Activated T-cell treated with anti-CD3 and anti-CD28 coated beads, Interleukin-2, amount 50 U/mL, for 1 hour (primary cell): ENCODE measurements around the gene CTNNA2.

ENCODE experiments used
- DNase-seq: peaks from one replicate; pipeline ENCODE4 v3.0.0-alpha.2; 2020

Gene CTNNA2

DNA sequence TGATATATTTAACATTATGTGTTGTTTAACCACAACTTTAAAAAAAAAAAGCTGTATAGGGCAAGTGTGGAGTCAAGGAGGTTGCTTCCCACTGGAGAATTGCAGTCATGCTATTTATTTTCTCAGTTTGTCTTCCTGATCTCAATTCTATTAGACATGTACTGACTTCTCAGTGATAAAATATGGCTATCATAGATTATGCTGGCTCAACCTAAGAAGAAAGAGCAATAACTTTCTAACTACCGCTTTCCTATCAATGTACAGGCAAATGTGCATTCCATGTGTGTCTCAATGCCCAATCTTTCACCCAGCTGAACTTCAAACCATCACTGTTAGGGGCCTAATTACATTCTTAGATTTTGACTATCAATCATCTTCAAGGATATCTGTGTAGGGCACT is 201.4 kb downstream of the CTNNA2 start:
- no peak for DNase-seq

DNA sequence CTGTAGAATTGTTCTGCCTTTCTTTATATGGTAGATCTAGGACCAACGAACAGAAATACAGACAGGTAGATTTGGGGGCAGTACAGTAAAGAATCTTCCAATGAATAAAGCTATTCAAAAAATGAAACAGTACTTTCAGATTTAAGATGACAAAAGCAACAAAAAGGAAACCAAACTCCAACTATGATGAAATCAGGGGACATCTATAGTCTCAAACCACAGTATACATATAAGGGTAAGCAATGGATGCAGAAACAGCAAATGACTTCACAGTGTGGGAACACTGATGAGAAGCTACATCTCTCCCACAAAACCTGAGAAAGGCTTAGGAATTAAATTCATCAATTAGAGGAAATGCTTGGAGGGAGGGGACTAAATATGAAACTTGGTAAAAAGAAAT is 202.5 kb downstream of the CTNNA2 start:
- DNase-seq: no peak

DNA sequence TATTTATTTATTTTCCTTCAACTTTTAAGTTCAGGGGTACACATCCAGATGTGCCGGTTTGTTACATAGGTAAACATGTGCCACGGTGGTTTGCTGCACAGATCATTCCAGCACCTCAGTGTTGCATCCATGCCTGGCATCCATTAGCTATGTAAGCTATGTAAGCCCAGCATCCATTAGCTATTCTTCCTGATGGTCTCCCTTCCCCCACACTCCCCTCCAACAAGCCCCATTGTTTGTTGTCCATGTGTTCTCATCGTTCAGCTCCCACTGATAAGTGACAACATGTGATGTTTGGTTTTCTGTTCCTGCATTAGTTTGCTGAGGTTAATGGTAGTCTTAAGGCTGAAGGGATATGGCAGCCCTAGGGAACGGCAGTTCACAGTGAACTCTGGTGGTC is 203.4 kb downstream of the CTNNA2 start:
- DNase-seq: no peak

DNA sequence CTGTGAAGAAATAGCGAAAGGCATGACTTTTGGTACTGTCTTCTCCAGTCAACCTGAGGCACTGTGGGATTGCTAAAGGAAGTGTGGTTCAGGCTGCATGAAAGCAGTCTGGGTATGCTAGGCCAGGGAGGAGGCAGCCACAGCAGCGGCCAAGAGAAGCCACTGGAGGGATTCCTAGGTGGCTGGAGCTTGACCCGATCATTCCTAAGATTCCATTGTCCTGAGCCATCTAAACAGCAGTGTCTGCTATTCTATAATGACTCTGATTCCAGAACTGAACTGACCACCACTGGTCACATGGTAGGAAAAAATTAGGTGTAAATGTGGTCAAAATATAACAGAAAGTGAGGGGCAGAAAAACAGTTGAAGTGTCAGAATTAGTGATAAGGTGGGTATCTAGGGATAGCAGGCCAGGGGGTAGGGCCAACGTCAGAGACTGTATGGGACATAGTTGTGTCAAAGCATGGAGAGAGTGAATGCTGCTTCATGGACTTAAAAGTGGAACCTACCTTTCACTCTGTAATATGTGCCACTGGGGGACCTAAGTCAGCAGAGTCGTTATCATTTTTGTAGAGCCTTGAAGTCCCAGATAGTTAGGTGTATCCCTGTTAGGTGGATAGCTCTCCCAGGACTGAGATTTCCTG is 204.6 kb downstream of the CTNNA2 start:
- DNase-seq: no peak

DNA sequence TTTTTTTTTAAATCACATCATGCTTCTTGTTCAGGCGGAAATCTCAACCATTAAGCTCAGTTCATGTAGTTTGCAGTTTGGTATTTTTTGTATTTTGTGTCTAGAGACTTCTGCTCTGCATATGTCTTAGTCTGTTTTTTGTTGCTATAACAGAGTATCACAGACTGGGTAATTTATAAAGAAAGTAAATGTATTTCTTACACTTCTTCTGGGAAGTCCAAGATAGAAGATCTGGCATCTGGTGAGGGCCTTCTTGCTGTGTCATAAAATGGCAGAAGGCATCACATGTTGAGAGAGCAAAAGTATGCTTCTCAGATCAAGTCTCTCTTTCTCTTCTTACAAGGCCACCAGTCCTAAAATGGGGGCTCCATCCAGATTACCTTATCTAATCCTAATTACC is 208.2 kb downstream of the CTNNA2 start:
- DNase-seq: no peak

DNA sequence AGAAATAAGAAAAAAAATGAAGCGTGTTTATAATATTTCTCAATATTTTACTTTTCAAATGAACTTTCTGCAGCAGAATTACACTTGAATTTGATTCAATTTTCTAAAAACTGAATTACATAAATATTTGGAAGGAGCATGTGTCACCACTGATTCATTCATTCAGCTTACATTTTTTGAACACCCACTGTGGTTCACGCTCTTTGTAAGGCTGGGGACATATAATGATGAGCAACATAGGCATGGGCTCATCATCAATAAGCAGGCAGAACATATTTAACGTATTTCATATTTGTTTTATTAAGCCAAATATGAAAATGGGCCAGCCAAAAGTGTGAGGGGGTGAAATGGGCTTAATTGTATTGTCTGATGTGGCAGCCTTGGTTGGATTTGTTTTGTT is 209.1 kb downstream of the CTNNA2 start:
- DNase-seq: no peak

DNA sequence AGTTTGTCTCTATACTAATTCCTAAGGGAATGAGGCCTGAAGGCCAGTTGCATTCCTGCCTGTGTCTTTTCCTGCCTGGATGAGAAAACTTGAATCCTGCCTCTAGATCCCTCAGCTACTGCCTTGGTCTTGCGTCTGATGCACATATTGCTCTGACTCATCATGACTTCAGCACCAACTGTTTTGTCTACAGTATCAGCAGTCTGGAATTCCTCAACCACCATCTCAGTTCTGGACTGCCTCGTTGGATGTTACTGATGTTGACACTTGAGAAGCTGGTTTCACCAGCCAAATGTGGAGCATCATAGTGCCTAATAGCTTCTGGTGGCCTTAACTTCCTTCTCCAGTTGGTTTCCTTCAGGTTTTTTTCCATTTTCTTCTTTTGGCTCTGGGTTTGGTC is 211.0 kb downstream of the CTNNA2 start:
- no peak for DNase-seq

DNA sequence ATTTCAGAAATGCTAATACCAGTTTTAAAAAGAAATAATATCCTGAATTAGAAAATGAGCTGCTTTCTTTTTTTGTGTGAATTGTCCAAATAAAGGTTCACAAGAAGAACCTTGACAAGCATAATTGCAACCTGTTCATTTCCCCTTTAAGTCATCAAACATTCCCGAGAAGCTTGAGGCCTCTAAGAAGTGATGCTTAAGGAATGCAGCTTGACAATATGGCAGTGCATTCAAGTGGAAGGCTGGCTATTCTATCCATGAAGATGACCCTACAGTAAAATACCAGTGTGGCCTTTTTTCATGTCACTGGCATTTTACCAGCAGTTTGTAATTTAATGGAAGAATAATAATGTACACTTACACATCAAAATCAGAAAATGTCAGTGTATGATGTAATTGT is 216.7 kb downstream of the CTNNA2 start:
- no peak for DNase-seq

DNA sequence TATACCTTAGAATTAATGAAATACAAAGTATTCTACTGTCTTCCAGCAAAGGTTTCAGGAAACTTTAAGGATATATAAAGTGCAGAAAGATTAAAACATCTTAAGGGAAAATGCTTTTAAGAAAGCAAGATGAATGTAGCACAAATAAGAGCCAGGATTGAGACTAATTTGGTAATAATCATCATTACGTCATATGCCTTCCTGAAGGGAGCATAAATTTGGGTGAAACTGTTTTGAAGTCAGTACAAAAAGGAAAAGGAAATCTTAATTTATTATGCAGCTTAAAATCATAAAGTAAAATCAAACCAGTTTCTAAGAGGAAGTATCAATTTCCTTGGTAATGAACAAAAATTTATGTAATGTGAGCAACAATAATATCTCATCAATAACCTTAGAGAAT is 221.7 kb downstream of the CTNNA2 start:
- DNase-seq: no peak

DNA sequence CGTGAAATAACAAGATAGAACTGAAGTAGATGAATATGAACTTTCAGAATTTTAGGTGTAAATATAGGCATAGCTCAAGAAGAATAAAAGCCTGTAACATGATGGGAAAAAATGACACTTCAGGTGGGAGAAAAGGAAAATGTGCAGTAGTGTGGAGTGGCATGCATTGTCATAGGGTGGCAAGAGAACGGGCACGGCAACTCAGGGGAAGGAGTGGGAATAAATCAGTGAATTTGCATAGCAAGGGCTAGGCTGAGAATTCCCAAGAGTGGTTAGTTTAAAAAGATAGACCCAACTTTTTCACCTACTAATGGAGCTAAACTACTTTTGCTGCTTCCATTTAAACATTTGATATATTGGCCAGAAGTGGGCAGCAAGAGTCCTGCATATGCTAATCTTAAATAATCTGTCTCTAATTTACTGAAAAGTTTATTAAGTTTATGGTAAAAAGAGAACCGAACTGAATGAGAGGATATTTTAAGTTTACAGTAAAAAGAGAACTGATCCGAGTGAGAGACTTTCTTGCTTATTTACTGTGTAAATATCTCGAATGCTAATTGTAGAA is 228.1 kb downstream of the CTNNA2 start:
- no peak for DNase-seq

DNA sequence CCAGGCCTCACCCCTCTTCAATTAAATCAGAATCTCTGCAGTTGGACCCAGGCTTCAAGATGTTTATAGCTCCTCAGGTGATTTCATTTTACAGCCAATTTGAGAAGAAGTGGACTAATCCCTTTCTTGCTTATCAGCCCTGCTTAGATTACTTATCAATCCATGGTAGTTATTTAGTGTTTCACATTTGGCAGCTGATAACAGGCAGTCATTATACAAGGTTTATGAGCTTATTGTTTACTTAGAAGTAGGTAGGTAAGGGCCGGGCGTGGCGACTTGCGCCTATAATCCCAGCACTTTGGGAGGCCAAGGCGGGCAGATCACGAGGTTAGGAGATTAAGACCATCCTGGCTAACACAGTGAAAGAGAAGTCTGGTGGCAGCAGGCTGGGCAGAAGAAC is 237.5 kb downstream of the CTNNA2 start:
- DNase-seq: no peak

DNA sequence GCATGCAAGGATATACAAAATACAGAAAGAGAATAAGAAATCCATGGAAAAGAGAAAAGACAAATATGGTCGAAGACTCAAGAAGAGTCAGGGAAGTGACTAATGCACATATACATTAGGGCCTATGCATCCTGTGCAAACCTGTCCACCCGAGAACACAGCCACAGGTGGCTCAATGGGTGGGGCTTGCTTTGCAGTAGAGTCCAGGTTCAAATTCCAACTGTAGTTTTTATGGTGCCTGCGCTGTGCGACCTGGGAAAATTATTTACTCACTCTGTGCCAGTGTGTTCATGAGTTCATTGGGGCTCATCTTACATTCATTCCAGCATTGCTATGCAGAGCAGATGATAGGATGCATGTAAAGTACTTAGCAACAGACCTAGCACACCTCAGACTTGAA is 244.7 kb downstream of the CTNNA2 start:
- DNase-seq: no peak

DNA sequence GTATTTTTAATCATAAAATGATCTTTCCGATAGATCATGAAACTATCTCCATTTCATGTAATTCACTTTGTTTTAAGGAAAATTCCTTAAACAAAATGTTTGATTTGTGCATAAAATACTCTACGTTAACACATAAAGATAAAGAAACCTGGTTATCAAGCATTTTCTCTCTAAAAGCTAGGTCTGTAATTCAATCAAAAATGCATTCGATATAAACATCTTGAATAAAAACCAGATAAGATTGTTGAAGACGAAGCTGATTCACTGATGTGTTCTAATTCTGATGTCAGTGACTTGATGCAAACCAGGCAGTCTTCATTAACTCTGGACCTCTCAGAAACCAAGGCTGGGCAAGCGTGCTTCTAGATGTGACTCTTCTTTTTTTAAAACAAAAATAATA is 245.2 kb downstream of the CTNNA2 start:
- no peak for DNase-seq

DNA sequence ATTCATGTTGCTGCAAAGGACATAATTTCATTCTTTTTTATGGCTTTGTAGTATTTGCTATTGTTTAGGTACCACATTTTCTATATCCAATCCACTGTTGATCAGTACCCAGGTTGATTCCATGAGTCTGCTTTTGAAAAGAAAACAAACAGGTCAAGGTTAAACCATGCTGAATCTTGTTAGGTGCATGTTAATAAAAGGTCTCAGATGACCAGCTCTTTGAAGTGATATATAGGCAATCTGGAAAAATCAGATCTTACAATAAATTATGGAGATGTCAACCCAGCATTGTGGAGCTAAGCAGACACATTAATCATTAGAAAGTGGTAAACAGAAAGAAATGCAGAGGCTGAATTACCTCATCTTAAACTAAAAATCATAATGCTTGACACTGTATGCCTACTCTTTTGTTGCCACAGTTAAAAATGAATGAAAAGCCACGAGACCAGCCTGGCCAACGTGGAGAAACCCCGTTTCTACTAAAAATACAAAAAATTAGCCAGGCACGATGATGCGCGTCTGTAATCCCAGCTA is 246.0 kb downstream of the CTNNA2 start:
- DNase-seq: no peak

DNA sequence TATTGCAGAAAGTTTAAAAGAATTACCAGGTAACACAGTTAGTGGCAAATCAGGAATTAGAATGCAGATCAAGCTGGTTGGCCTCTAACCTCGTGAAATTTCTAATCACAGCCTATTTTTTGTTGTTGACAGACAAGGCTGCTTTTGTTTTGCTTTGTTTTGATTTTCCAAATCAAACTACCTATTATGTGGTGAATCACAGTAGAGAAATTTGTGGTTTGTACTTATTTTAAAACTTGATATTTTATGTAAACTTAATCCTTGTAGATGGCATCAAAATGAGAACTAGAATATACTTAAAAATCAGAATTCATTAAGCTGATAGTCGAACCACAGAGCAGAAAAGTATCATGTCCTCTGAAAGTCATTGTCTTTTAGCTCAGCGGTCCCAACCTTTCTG is 258.1 kb downstream of the CTNNA2 start:
- DNase-seq: no peak

DNA sequence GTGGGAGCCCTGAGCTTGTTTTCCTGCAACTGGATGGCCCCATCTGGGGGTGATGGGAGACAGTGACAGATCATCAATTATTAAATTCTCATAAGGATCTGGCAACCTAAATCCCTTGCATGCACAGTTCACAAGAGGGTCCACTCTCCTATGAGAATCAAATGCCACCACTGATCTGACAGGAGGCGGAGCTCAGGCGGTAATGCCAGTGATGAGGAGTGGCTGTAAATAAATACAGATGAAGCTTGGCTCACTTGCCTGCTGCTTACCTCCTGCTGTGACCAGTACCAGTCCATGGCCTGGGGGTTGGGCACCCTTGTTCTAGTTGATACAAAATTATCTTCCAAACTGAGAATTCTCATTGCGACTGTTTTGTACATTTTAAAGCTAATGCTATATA is 258.6 kb downstream of the CTNNA2 start:
- DNase-seq: no peak

DNA sequence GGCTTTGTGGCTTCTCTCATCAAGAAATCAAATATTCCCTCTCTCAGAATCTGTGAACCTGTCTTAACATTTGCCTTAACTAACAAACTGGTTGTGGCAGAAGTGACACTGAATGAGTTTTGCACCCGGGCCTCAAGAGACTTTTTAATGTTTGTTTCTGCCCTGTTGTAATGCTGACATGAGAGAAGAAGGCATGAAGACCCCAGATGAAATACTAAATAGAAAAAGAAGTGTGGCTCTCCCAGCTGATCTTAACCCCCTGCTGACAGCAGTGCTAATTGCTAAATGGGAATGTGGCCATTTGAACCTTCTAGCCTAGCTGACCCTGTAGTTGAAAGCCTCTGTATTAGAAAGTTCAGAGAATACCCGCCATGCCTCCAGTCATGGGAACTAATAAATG is 261.2 kb downstream of the CTNNA2 start:
- no peak for DNase-seq

DNA sequence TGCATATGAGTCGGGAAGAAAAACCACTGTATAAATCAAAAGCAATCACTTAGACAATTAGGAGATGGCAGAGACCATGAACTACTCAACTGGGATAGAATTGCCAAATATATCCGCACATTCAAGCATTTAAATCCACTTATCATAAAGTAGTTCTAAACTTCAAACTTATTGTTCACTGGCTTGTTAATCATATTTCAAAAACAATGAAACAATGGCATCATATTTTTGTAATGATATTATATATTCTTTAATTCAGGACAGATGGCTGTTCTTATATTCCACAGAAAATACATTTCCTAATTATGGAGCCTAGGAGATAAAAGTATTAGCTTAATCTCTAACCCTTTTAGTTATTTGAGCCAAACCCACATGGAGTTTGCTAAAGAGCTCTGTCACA is 263.6 kb downstream of the CTNNA2 start:
- no peak for DNase-seq

DNA sequence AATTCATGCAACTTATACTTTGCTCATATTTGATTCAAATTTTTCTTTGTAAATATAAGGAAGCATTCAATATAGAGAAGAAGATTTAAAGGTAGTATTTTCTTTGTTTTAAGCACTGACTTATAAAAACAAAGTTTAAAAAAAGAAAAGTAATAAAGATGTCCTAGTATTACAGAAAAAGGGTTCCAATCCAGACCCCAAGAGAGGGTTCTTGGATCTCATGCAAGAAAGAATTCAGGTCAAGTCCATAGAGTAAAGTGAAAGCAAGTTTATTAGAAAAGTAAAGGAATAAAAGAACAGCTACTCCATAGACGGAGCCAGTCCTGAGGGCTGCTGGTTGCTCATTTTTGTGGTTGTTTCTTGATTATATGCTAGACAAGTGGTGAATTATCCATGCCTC is 267.9 kb downstream of the CTNNA2 start:
- DNase-seq: no peak

DNA sequence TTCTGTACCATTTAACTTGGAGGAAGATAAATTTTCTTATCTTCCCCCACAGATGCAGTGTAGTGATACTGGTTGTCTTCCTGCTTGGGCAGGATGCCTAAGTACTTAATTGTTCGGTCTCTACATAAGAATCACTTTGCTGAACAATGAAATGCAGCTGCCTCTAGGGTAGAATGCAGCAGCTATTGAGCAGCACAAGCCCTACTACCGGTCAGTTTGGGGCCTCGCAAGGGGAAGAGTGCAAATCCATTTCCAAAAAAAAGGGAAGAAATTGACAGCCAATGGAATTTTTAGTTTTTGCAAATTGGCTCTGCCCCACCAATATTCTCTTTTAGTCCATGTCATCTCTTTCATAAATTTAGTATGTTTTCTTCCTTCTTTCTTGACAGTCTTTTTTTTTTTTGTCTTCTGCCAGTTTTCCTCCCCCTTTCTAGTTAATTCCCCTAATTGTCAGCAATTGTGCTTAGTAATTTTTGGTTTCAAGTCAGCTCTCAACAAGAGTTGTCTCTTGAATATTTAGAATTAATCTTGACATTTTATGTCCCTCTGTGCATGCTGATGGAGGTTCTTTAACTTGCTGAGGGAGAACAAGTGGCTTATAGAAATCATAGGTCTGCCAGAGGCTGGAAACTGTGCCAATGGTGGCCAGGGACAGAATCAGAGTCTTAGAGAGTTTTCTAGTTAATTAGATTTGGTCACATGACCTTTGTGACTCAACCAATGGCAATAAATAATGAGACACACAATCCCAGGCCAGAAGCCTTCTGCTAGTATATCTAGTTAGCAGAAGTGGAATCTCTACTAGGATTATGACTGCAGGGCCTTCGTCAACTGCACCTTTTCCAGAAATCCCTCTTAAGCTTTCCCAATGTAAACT is 270.0 kb downstream of the CTNNA2 start:
- DNase-seq: no peak

DNA sequence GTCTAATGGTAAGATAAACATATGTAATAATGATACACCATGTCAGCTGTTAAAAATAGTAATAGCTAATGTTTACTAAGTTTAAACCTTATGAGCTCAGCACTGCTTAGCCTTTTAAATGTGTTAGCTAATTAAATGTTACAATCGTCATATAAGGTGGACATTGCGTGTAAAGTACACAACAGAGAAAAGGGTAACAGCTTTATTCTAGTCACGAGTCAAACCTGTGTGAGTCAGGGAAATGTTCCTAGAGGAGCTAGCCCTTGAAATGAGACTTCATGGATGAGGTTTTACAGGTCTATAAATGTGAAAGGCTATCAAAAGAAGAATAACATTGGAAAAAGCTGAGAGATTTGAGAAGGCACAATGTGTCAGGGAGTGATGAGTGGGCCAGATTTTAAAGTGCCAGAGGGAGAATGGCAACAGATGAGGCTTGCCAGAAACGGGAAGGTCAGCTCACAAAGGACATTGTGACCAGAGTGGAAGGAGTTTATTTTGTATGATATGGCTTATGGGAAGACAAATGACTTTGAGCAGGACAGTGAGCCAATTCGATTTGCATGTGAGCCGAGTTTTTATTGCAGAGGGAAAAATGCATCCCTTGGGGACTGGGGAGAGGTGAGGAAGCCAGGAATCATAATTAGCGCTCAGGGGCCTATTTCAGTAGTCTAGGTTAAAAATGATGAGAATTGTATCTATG is 276.3 kb downstream of the CTNNA2 start:
- DNase-seq: no peak

DNA sequence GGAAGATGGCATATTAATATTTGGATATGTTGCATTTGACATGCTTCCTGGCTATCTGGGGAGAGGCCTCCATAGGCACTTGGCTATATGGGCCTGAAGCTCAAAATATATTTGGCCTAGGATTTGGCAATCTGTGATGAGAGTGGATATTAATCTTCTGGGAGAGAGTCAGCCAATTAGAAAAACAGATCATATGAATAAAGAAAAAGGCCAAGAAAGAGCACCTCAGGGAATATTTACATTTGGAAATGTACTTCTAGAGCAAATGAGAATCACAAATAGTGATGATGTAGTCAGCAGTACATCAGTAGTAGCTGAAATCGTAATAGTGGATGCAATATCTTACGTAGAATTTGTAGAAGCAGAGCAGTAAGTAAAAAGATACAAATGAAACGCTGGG is 277.0 kb downstream of the CTNNA2 start:
- DNase-seq: no peak

DNA sequence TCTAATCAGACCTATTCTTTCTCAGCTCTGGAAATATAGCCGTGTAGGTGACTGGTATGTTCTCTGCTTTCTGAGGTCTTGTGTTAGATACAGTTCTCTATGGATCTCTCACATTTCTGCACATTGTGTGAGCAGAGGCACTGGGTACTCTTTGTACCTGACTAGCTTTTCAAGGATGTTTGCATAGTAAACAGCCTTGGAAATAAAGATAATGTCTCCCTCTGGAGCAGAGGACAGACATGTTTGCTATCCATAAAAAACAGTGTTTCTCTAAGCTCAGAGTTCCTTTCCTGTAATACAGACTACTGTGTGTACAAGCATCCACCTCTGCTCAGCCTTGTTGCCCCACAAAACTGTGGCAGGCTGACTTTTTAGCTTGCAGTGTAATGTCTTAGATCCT is 279.2 kb downstream of the CTNNA2 start:
- no peak for DNase-seq

DNA sequence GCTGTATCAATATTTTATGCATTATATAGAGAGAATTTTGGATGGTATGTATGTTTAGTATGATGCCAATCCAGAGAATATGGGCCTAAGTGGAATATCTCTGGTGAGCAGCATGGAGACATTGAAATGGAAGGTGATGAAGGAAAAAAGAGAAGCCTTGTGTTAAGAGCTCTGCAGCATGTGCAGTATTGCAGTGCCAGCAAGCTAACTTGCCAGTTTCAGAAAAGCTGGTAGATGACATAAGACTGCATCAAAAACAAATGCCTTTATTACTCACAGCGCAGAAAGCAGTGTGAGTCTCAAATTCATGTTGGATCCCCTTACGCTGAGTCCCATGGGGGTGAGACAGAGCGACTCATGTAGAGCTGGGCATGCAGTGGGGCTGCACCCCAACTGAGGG is 280.2 kb downstream of the CTNNA2 start:
- no peak for DNase-seq
